B cell (primary cell): Measurements from ENCODE around the gene LRRC49. TPM values are rescaled to one million over a fixed set of nuclear protein-coding genes. Genes with fewer than 3 reads are reported as not detected.

ENCODE experiments used
- ATAC-seq: fragments of 200-7000 bp; cut with Tn5 transposase; one replicate; pipeline ENCODE4 v1.10.0; 2021; ENCODE audit warnings: low read depth, mild to moderate bottlenecking, moderate number of reproducible peaks, moderate library complexity
- CTCF ChIA-PET: fragments of 350-600 bp; sonication (Branson Sonifier 250); formaldehyde crosslinking; loops from one replicate; lab custom pipeline; 2021; ENCODE audit warnings: antibody characterized with exemption, inconsistent platforms; lab: Charles Lee
- POLR2A ChIA-PET: fragments of 350-600 bp; sonication (Branson Sonifier 250); formaldehyde crosslinking; loops from one replicate; lab custom pipeline; 2021; ENCODE audit warnings: antibody characterized with exemption; lab: Charles Lee
- DNase-seq: peaks from one replicate; pipeline ENCODE4 v3.0.0; 2013
- H2AFZ ChIP-seq: 2 replicates; pipeline ENCODE4 v1.6.1; 2012; ENCODE audit warnings: mild to moderate bottlenecking, low read depth, low read length; ENCODE audit not compliant: insufficient read depth, poor library complexity, severe bottlenecking
- H3K27ac ChIP-seq, 2 donors: 1 replicate in 1 of 2; 2 replicates in 1 of 2; pipeline ENCODE4 v1.5.1; 2012 to 2013; ENCODE audit warnings: low read length in 2 of 2, mild to moderate bottlenecking in 2 of 2, moderate library complexity in 1 of 2
- H3K27me3 ChIP-seq, 4 experiments: fragments of 200-600 bp in 1 of 4; sonication (generic) in 1 of 4; replicated peaks in 1 of 4; 1 replicate in 2 of 4; 2 replicates in 2 of 4; pipeline versions ENCODE4 v1.6.1 to v1.7.0; 2013 to 2016; ENCODE audit warnings: low read length in 3 of 4, mild to moderate bottlenecking in 2 of 4, mixed read lengths in 1 of 4, moderate library complexity in 1 of 4; ENCODE audit not compliant: insufficient read depth in 4 of 4, control insufficient read depth in 3 of 4; ENCODE audit errors: control extremely low read depth in 1 of 4
- H3K36me3 ChIP-seq, 2 experiments: replicated peaks in 1 of 2; 1 replicate in 1 of 2; 2 replicates in 1 of 2; pipeline versions ENCODE4 v1.6.1 to v1.7.1; 2013; ENCODE audit warnings: low read length in 1 of 2; ENCODE audit not compliant: insufficient read depth in 2 of 2, control insufficient read depth in 1 of 2; ENCODE audit errors: control extremely low read depth in 1 of 2, extremely low read depth in 1 of 2
- H3K4me1 ChIP-seq, 2 donors: fragments of 200-600 bp in 1 of 2; sonication (generic) in 1 of 2; 1 replicate in 1 of 2; 2 replicates in 1 of 2; pipeline versions ENCODE4 v1.5.1 to v1.6.1; 2013 to 2017; ENCODE audit warnings: low read length in 2 of 2; ENCODE audit not compliant: control insufficient read depth in 2 of 2, insufficient read depth in 2 of 2
- H3K4me2 ChIP-seq: replicated peaks from 2 replicates; pipeline ENCODE3; 2012; ENCODE audit warnings: mild to moderate bottlenecking, low read depth, low read length; ENCODE audit not compliant: poor library complexity, severe bottlenecking
- H3K4me3 ChIP-seq, 5 experiments: fragments of 200-600 bp in 1 of 5; sonication (generic) in 1 of 5; 1 replicate in 3 of 5; 2 replicates in 2 of 5; pipeline versions ENCODE4 v1.5.1 to v1.7.0; 2011 to 2016; ENCODE audit warnings: low read length in 4 of 5, mild to moderate bottlenecking in 4 of 5, low read depth in 2 of 5, control low read depth in 1 of 5, moderate library complexity in 1 of 5; ENCODE audit not compliant: insufficient read depth in 1 of 5; ENCODE audit errors: control extremely low read depth in 1 of 5, extremely low read depth in 1 of 5
- H3K79me2 ChIP-seq: fragments of 200-600 bp; sonication (generic); one replicate; pipeline ENCODE4 v1.6.0; 2016; ENCODE audit warnings: low read length; ENCODE audit not compliant: control insufficient read depth, insufficient read depth
- H3K9ac ChIP-seq: fragments of 200-600 bp; sonication (generic); 2 replicates; pipeline ENCODE4 v1.6.1; 2017; ENCODE audit warnings: mild to moderate bottlenecking, low read length, moderate library complexity
- H3K9me3 ChIP-seq, 3 donors: one replicate each; pipeline versions ENCODE4 v1.6.1 to v1.7.1; 2013; ENCODE audit warnings: low read length in 2 of 3; ENCODE audit not compliant: control insufficient read depth in 2 of 3, insufficient read depth in 1 of 3; ENCODE audit errors: control extremely low read depth in 1 of 3
- H4K20me1 ChIP-seq: 2 replicates; pipeline ENCODE4 v1.6.0; 2012; ENCODE audit warnings: mild to moderate bottlenecking, low read length; ENCODE audit not compliant: insufficient read depth, control insufficient read depth, poor library complexity, severe bottlenecking
- H3K27ac Mint-ChIP-seq: one replicate; pipeline ENCODE4 v1.8.0; 2021; ENCODE audit warnings: mixed read lengths
- H3K27me3 Mint-ChIP-seq: one replicate; pipeline ENCODE4 v1.8.0; 2021; ENCODE audit warnings: mixed read lengths
- H3K4me1 Mint-ChIP-seq: one replicate; pipeline ENCODE4 v1.8.0; 2021; ENCODE audit warnings: mixed read lengths
- H3K4me3 Mint-ChIP-seq: one replicate; pipeline ENCODE4 v1.8.0; 2021; ENCODE audit warnings: mixed read lengths
- H3K9me3 Mint-ChIP-seq: one replicate; pipeline ENCODE4 v1.8.0; 2022; ENCODE audit warnings: mixed read lengths; ENCODE audit not compliant: insufficient read depth
- CTCF ChIP-seq: fragments of 200-600 bp; IDR thresholded peaks from one replicate; pipeline ENCODE4 v1.8.0; 2022; ENCODE audit warnings: antibody characterized with exemption, mild to moderate bottlenecking
- EZH2 ChIP-seq: IDR thresholded peaks from 2 replicates; pipeline ENCODE4 v1.6.1; 2012; ENCODE audit warnings: borderline replicate concordance, low read depth, mild to moderate bottlenecking, moderate library complexity, low read length; ENCODE audit not compliant: insufficient read depth, poor library complexity, severe bottlenecking
- WGBS: methylation state at CpG from one replicate; pipeline ENCODE4 v1.1.5; 2013; ENCODE audit warnings: missing lambda C conversion rate; ENCODE audit not compliant: insufficient coverage; 5-methylcytosine and 5-hydroxymethylcytosine counted together
- intact Hi-C: fragments of 100-400 bp; cut with micrococcal nuclease; formaldehyde crosslinking; loops from one replicate; pipeline ENCODE4 v1.10.0; 2022
- polyA plus RNA-seq: library from polyadenylated mRNA; depleted of rRNA; stranded (reverse); fragments of >200 nt; gene quantifications from 2 replicates; pipeline ENCODE4 v1.2.3, GENCODE V29; 2012
- total RNA-seq, 2 donors: library from RNA; stranded (reverse); fragments of 120-200 nt in 1 of 2; gene quantifications; 1 replicate in 1 of 2; 2 replicates in 1 of 2; pipeline versions ENCODE4 v1.2.3 to v1.2.4, GENCODE V29; 2013 to 2022

Gene LRRC49
- total and polyA plus RNA-seq, 2 donors (not counting 1 experiment from before 2014, with no cell fraction given): 0.22 to 1.4 TPM

GRCh38 chr15:70910958-70911357, 18.3 kb downstream of the LRRC49 start:
- Histone ChIP-seq H3K4me2 (no peak overlapping the region), H3K79me2 (no peaks in the 10 kb centered on the region), H3K4me1 (no peaks in the 10 kb centered on the region), H4K20me1 (no peaks in the 10 kb centered on the region), H3K4me3 (no peak overlapping the region), H3K9me3 (peaks cover 0 to 12% (median 3%) of the 10 kb centered on the region in 3 donors), H3K27ac (no peak overlapping the region), H3K9ac (no peak overlapping the region), H2AFZ (no peak overlapping the region), H3K36me3 (no peaks in the 10 kb centered on the region), H3K27me3 (peaks cover 0 to 3% (median 0%) of the 10 kb centered on the region in 4 experiments)
- ChIA-PET CTCF (no interaction called here), POLR2A (no interaction called here)
- H3K9me3 Mint-ChIP-seq: peaks cover 6% of the 10 kb centered on the region
- WGBS: 88% methylated on average over 1 of the region's 1 CpG
- no peak for DNase-seq
- no peak for ATAC-seq
- TF ChIP-seq EZH2: no peak
- no peak for TF ChIP-seq CTCF
- H3K4me1 Mint-ChIP-seq: no peaks in the 10 kb centered on the region
- peaks cover 6% of the 10 kb centered on the region for H3K27me3 Mint-ChIP-seq
- H3K27ac Mint-ChIP-seq: no peak overlapping the region
- intact Hi-C loops: no loop called here
- H3K4me3 Mint-ChIP-seq: no peak overlapping the region

- no peaks in the 10 kb centered on the region for H4K20me1 ChIP-seq
- no peak for ATAC-seq
- no CpG with 5 or more reads among the region's 1 CpG for WGBS
- DNase-seq: no peak
- CTCF ChIA-PET: no interaction called here
- POLR2A ChIA-PET: no interaction called here
- no peak overlapping the region for H3K27ac ChIP-seq
- no peak for TF ChIP-seq EZH2
- TF ChIP-seq CTCF: no peak
- H2AFZ ChIP-seq: no peak overlapping the region
- H3K27me3 Mint-ChIP-seq: peaks cover 3% of the 10 kb centered on the region
- H3K4me3 Mint-ChIP-seq: no peak overlapping the region
- no peak overlapping the region for H3K4me3 ChIP-seq
- no peaks in the 10 kb centered on the region for H3K36me3 ChIP-seq
- no peaks in the 10 kb centered on the region for H3K4me1 ChIP-seq
- no peak overlapping the region for H3K4me2 ChIP-seq
- no peak overlapping the region for H3K27ac Mint-ChIP-seq
- intact Hi-C loops: no loop called here
- no peaks in the 10 kb centered on the region for H3K79me2 ChIP-seq
- no peak overlapping the region for H3K9ac ChIP-seq
- peaks cover 3 to 12% (median 8%) of the 10 kb centered on the region in 3 donors for H3K9me3 ChIP-seq
- peaks cover 0 to under 1% (median 0%) of the 10 kb centered on the region in 4 experiments for H3K27me3 ChIP-seq
- peaks cover 6% of the 10 kb centered on the region for H3K9me3 Mint-ChIP-seq
- H3K4me1 Mint-ChIP-seq: no peaks in the 10 kb centered on the region
These were observed 19.6 kb downstream of the LRRC49 start for GRCh38 chr15:70912187-70912586.
